ENCODE results near the gene HLA-DOB. TPM values are rescaled to one million over a fixed set of nuclear protein-coding genes. Genes with fewer than 3 reads are reported as not detected.
"Not testable (repeated sequence)": the region's sequence is repeated elsewhere in the genome, so short reads cannot be mapped to it uniquely, and the experiment has no call there.

Gene HLA-DOB
- total RNA-seq, 2 donors from 2014 or later, result 3.8 to 4.0 TPM

GRCh38 chr6:32796848-32797776 is 19.7 kb downstream of the HLA-DOB start:
- DNase-seq (ENCODE audit: low spot score in 2 of 2), result peak; percentile 71 to 82
- ATAC-seq, result peak; percentile 71 to 75
- H3K27ac Mint-ChIP-seq, result no peak overlapping the region
- H3K9me3 Mint-ChIP-seq, result peaks cover 0 to 6% of the 10 kb centered on the region in 2 donors
- no peaks in the 10 kb centered on the region for H3K36me3 Mint-ChIP-seq

GRCh38 chr6:32794510-32794909 is 22.3 kb downstream of the HLA-DOB start:
- H3K9me3 Mint-ChIP-seq, result peaks cover 0 to 6% of the 10 kb centered on the region in 2 donors
- no peak overlapping the region for H3K27ac Mint-ChIP-seq
- ATAC-seq, result no peak
- H3K36me3 Mint-ChIP-seq, result no peaks in the 10 kb centered on the region
- no peak for DNase-seq (ENCODE audit: low spot score in 2 of 2)

GRCh38 chr6:32792901-32793435 is 23.8 kb downstream of the HLA-DOB start:
- H3K27ac Mint-ChIP-seq, result no peak overlapping the region
- no peaks in the 10 kb centered on the region for H3K9me3 Mint-ChIP-seq

GRCh38 chr6:32790306-32790705 is 26.5 kb downstream of the HLA-DOB start:
- Mint-ChIP-seq H3K27ac (no peak overlapping the region), H3K9me3 (no peaks in the 10 kb centered on the region), H3K36me3 (no peaks in the 10 kb centered on the region)
- ATAC-seq, result no peak
- DNase-seq (ENCODE audit: low spot score in 2 of 2), result no peak

More at GRCh38 chr6:32792901-32793435, 23.8 kb downstream of the HLA-DOB start:
- H3K36me3 Mint-ChIP-seq, result no peaks in the 10 kb centered on the region
- DNase-seq (ENCODE audit: low spot score in 2 of 2) (no peak), ATAC-seq (no peak)

GRCh38 chr6:32785781-32786533 is 30.8 kb downstream of the HLA-DOB start:
- Mint-ChIP-seq H3K27ac (no peak overlapping the region), H3K9me3 (peaks cover 0 to 4% of the 10 kb centered on the region in 2 donors), H3K36me3 (no peaks in the 10 kb centered on the region)
- DNase-seq (ENCODE audit: low spot score in 2 of 2) (peak in 1 of 2 donors; percentile 36), ATAC-seq (peak; percentile 53 to 81)

GRCh38 chr6:32782923-32783322 is 33.9 kb downstream of the HLA-DOB start:
- not testable (repeated sequence) for H3K36me3 Mint-ChIP-seq; H3K9me3 Mint-ChIP-seq; DNase-seq (ENCODE audit: low spot score in 2 of 2); H3K27ac Mint-ChIP-seq; ATAC-seq

- Mint-ChIP-seq H3K9me3 (peaks cover 0 to 4% of the 10 kb centered on the region in 2 donors), H3K27ac (no peak overlapping the region), H3K36me3 (no peaks in the 10 kb centered on the region)
- DNase-seq (ENCODE audit: low spot score in 2 of 2) (no peak), ATAC-seq (no peak)
Measured at GRCh38 chr6:32779036-32779435, 37.8 kb downstream of the HLA-DOB start.

GRCh38 chr6:32775071-32775470 is 41.7 kb downstream of the HLA-DOB start:
- no peak overlapping the region for H3K27ac Mint-ChIP-seq
- ATAC-seq (no peak), DNase-seq (ENCODE audit: low spot score in 2 of 2) (no peak)

GRCh38 chr6:32774426-32774825 is 42.4 kb downstream of the HLA-DOB start:
- Mint-ChIP-seq H3K9me3 (no peaks in the 10 kb centered on the region), H3K36me3 (no peaks in the 10 kb centered on the region), H3K27ac (no peak overlapping the region)
- DNase-seq (ENCODE audit: low spot score in 2 of 2), result no peak
- no peak for ATAC-seq

More at GRCh38 chr6:32775071-32775470, 41.7 kb downstream of the HLA-DOB start:
- Mint-ChIP-seq H3K36me3 (no peaks in the 10 kb centered on the region), H3K9me3 (no peaks in the 10 kb centered on the region)

- no peak for ATAC-seq
- no peak overlapping the region for H3K27ac Mint-ChIP-seq
Measured at GRCh38 chr6:32772656-32773055, 44.1 kb downstream of the HLA-DOB start.

GRCh38 chr6:32764048-32764447 is 52.8 kb downstream of the HLA-DOB start:
- ATAC-seq (no peak), DNase-seq (ENCODE audit: low spot score in 2 of 2) (no peak)
- Mint-ChIP-seq H3K9me3 (no peaks in the 10 kb centered on the region), H3K36me3 (no peaks in the 10 kb centered on the region), H3K27ac (no peak overlapping the region)

More at GRCh38 chr6:32772656-32773055, 44.1 kb downstream of the HLA-DOB start:
- DNase-seq (ENCODE audit: low spot score in 2 of 2), result no peak
- H3K9me3 Mint-ChIP-seq, result no peaks in the 10 kb centered on the region
- no peaks in the 10 kb centered on the region for H3K36me3 Mint-ChIP-seq

- H3K36me3 Mint-ChIP-seq, result no peaks in the 10 kb centered on the region
- no peaks in the 10 kb centered on the region for H3K9me3 Mint-ChIP-seq
- ATAC-seq, result no peak
- H3K27ac Mint-ChIP-seq, result no peak within 1 kb of the TSS
- DNase-seq (ENCODE audit: low spot score in 2 of 2), result no peak
Measured at GRCh38 chr6:32763421-32763820, 53.4 kb downstream of the HLA-DOB start, which contains the start of gene HLA-DQB2. Gene HLA-DQB2 (minus strand): TSS chr6:32763532. CDS start chr6:32763470, 62 bp downstream.

Other genes starting within 250 kb of the HLA-DOB start
- gene HLA-DRB1, start 227.2 kb downstream of the HLA-DOB start, total RNA-seq, result 1 to 10 TPM; 4.4 to 9.5 TPM
- 1 to 10 TPM in 1 of 2 donors, not detected in 1; 1.7 TPM for gene HLA-DQA1, start 179.6 kb downstream of the HLA-DOB start, total RNA-seq
- gene HLA-DQB1, start 150.3 kb downstream of the HLA-DOB start, total RNA-seq, result 10 to 100 TPM in 1 of 2 donors, not detected in 1; 34.7 TPM
- not detected for gene HLA-DQA2, start 75.6 kb downstream of the HLA-DOB start, total RNA-seq
- gene HLA-DQB2, start 53.5 kb downstream of the HLA-DOB start, total RNA-seq, result under 1 TPM in 1 of 2 donors, not detected in 1; 0.54 TPM
- gene TAP2, start 21.7 kb upstream of the HLA-DOB start, total RNA-seq, result 100 to 1,000 TPM; 118 to 128 TPM
- 100 to 1,000 TPM; 334 to 353 TPM for gene PSMB8, start 27.0 kb upstream of the HLA-DOB start, total RNA-seq
- 100 to 1,000 TPM; 234 to 319 TPM for gene TAP1, start 36.7 kb upstream of the HLA-DOB start, total RNA-seq
- gene PSMB9, start 37.2 kb upstream of the HLA-DOB start, total RNA-seq, result 100 to 1,000 TPM; 202 to 262 TPM
- gene HLA-DMB, start 124.0 kb upstream of the HLA-DOB start, total RNA-seq, result 1 to 10 TPM; 2.8 to 4.5 TPM
- 10 to 100 TPM; 23.0 to 33.5 TPM for gene HLA-DMA, start 136.1 kb upstream of the HLA-DOB start, total RNA-seq
- 100 to 1,000 TPM; 216 to 254 TPM for gene BRD2, start 151.6 kb upstream of the HLA-DOB start, total RNA-seq
- gene HLA-DOA, start 192.6 kb upstream of the HLA-DOB start, total RNA-seq, result 1 to 10 TPM; 1.8 to 3.2 TPM

Data from activated naive CD4-positive, alpha-beta T cell treated with anti-CD3 and anti-CD28 coated beads, Interleukin-2, amount 50 U/mL, for 72 hours (primary cell).